Mammary epithelial cell (primary cell): Measurements from ENCODE around the gene PPFIA2.

Experiments
- EZH2 ChIP-seq: IDR thresholded peaks from 2 replicates; pipeline ENCODE4 v1.6.1; 2012; ENCODE audit warnings: low read length, inconsistent platforms, borderline replicate concordance
- TF ChIP-seq, protein P1 (sequence below), 2 donors: IDR thresholded peaks in 1 of 2; conservative IDR thresholded peaks in 1 of 2; 2 replicates each; pipeline ENCODE4 v1.5.1; 2011 to 2012; ENCODE audit warnings: inconsistent platforms in 2 of 2, low read length in 2 of 2, mild to moderate bottlenecking in 2 of 2, control low read depth in 1 of 2, low read depth in 1 of 2; ENCODE audit not compliant: insufficient read depth in 1 of 2; ENCODE audit errors: extremely low read depth in 1 of 2

DNA sequence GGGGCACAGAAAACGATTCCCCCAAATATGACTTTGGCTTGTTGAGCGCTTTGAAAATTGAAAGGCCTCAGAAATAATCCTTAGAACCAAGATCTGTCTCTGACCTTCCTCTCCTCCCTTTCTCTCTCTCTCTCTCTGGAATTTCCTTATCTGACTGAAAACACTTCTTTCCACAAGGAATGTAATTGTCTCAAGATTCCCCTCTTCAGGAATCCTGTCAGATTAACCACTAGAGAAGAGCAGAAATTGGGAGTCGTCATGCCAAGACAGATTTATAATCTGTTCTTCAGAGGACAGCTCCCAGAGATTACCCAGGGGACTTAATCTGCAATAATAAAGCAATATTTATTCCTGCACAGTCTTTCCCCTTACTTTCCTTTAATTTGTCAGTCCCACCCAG, 363.7 kb downstream of the PPFIA2 start:
- TF ChIP-seq, protein P1, sequence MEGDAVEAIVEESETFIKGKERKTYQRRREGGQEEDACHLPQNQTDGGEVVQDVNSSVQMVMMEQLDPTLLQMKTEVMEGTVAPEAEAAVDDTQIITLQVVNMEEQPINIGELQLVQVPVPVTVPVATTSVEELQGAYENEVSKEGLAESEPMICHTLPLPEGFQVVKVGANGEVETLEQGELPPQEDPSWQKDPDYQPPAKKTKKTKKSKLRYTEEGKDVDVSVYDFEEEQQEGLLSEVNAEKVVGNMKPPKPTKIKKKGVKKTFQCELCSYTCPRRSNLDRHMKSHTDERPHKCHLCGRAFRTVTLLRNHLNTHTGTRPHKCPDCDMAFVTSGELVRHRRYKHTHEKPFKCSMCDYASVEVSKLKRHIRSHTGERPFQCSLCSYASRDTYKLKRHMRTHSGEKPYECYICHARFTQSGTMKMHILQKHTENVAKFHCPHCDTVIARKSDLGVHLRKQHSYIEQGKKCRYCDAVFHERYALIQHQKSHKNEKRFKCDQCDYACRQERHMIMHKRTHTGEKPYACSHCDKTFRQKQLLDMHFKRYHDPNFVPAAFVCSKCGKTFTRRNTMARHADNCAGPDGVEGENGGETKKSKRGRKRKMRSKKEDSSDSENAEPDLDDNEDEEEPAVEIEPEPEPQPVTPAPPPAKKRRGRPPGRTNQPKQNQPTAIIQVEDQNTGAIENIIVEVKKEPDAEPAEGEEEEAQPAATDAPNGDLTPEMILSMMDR (conservative IDR thresholded peaks at IDR 0.05 in 1 of 2, IDR thresholded peaks at IDR 0.05 in 1 of 2; ENCODE audit: extremely low read depth in 1 of 2, insufficient read depth in 1 of 2, low read depth in 1 of 2, low read length in 2 of 2) = no peak
- TF ChIP-seq EZH2 = no peak
